GM12878 (cell line): ENCODE results near the gene COL23A1. TPM values are rescaled to one million over a fixed set of nuclear protein-coding genes. Genes with fewer than 3 reads are reported as not detected.

Source experiments
- ATAC-seq: fragments of 200-7000 bp; cut with Tn5 transposase; 3 replicates; pipeline ENCODE4 v1.9.1; 2020; ENCODE audit warnings: mild to moderate bottlenecking, moderate library complexity
- BruUV-seq: library from RNA; stranded (reverse); fragments of 400-500 nt; replicated peaks from 2 replicates; lab custom pipeline; 2021; lab: Mats Ljungman, UMichigan
- CTCF ChIA-PET: fragments of 300-600 bp; sonication (Branson Sonifier 250); formaldehyde crosslinking; extraction: SDS; loops from one replicate; lab custom pipeline; 2021; ENCODE audit warnings: inconsistent platforms; lab: Yijun Ruan, JAX
- POLR2A ChIA-PET: fragments of 350-600 bp; formaldehyde crosslinking; extraction: SDS; loops from one replicate; lab custom pipeline; 2021; ENCODE audit warnings: inconsistent platforms; lab: Charles Lee
- RAD21 ChIA-PET: fragments of 300-600 bp; sonication (Branson Sonifier 250); formaldehyde crosslinking; loops from one replicate; lab custom pipeline; 2023; ENCODE audit warnings: antibody characterized with exemption; ENCODE audit not compliant: unreplicated experiment; lab: Charles Lee
- SMC1A ChIA-PET: fragments of 300-600 bp; sonication (Branson Sonifier 250); formaldehyde crosslinking; loops from one replicate; lab custom pipeline; 2023; ENCODE audit not compliant: unreplicated experiment, uncharacterized antibody; lab: Charles Lee
- DNase-seq: peaks from one replicate; pipeline ENCODE4 v3.0.0-alpha.2; 2011; ENCODE audit warnings: low read depth, low spot score
- FAIRE-seq: peaks from 3 replicates; lab custom pipeline; 2011; peaks lifted over from hg19 to GRCh38; lab: Jason Lieb, UNC
- H2AFZ ChIP-seq: 2 replicates; pipeline ENCODE4 v1.6.0; 2011; ENCODE audit warnings: low read depth, low read length, control low read depth; ENCODE audit not compliant: control insufficient read depth
- H3K27ac ChIP-seq: 2 replicates; pipeline ENCODE4 v1.5.1; 2011; ENCODE audit warnings: control low read depth; ENCODE audit not compliant: control insufficient read depth, insufficient read depth
- H3K27me3 ChIP-seq, 2 experiments: replicated peaks in 1 of 2; 2 replicates each; pipeline versions ENCODE4 v1.6.0 to v1.6.1; 2011; ENCODE audit warnings: low read length in 1 of 2; ENCODE audit not compliant: control insufficient read depth in 2 of 2, insufficient read depth in 2 of 2
- H3K36me3 ChIP-seq, 2 experiments: 2 replicates each; pipeline ENCODE4 v1.5.1; 2011; ENCODE audit warnings: low read length in 1 of 2; ENCODE audit not compliant: control insufficient read depth in 2 of 2, insufficient read depth in 2 of 2
- H3K4me1 ChIP-seq: 2 replicates; pipeline ENCODE4 v1.6.1; 2011; ENCODE audit warnings: mild to moderate bottlenecking, low read length, moderate library complexity, mixed read lengths; ENCODE audit not compliant: control insufficient read depth, insufficient read depth
- H3K4me2 ChIP-seq: 2 replicates; pipeline ENCODE4 v1.6.0; 2011; ENCODE audit warnings: control low read depth; ENCODE audit not compliant: control insufficient read depth, insufficient read depth
- H3K4me3 ChIP-seq: fragments of 200-600 bp; sonication (generic); 2 replicates; pipeline ENCODE4 v1.5.1; 2016
- H3K79me2 ChIP-seq: 2 replicates; pipeline ENCODE4 v1.6.0; 2011; ENCODE audit warnings: low read length; ENCODE audit not compliant: control insufficient read depth, insufficient read depth
- H3K9ac ChIP-seq: 2 replicates; pipeline ENCODE4 v1.8.0; 2011; ENCODE audit warnings: low read length, control low read depth, mixed read lengths; ENCODE audit not compliant: control insufficient read depth, insufficient read depth
- H3K9me3 ChIP-seq: replicated peaks from 3 replicates; pipeline ENCODE4 v1.5.1; 2011; ENCODE audit warnings: mild to moderate bottlenecking, low read length; ENCODE audit not compliant: control insufficient read depth, insufficient read depth
- H4K20me1 ChIP-seq: 2 replicates; pipeline ENCODE4 v1.6.0; 2011; ENCODE audit not compliant: control insufficient read depth, insufficient read depth
- ETV6 ChIP-seq, 2 experiments: fragments of 450-650 bp in 1 of 2; IDR thresholded peaks in 1 of 2; conservative IDR thresholded peaks in 1 of 2; 2 replicates each; pipeline ENCODE4 v1.6.1; 2014; ENCODE audit warnings: antibody characterized with exemption in 1 of 2, borderline replicate concordance in 1 of 2, low read depth in 1 of 2, mild to moderate bottlenecking in 1 of 2, moderate library complexity in 1 of 2
- IKZF1 ChIP-seq: fragments of 450-650 bp; conservative IDR thresholded peaks from 2 replicates; pipeline ENCODE4 v1.6.1; 2017; ENCODE audit warnings: antibody characterized with exemption, mild to moderate bottlenecking
- JUNB ChIP-seq: IDR thresholded peaks from 2 replicates; pipeline ENCODE4 v1.6.1; 2016; ENCODE audit warnings: antibody characterized with exemption, mild to moderate bottlenecking
- MEF2A ChIP-seq: IDR thresholded peaks from 2 replicates; pipeline ENCODE4 v1.6.1; 2011; ENCODE audit warnings: low read depth, mild to moderate bottlenecking, low read length, moderate library complexity; ENCODE audit not compliant: insufficient read depth
- POLR2AphosphoS2 ChIP-seq: IDR thresholded peaks from 2 replicates; pipeline ENCODE4 v1.6.1; 2011; ENCODE audit warnings: low read depth, mild to moderate bottlenecking, low read length, improper control_type of control experiment, moderate library complexity
- RCOR1 ChIP-seq: conservative IDR thresholded peaks from 2 replicates; pipeline ENCODE4 v1.6.1; 2012; ENCODE audit warnings: low read depth, low read length, improper control_type of control experiment
- RELA ChIP-seq: fragments of 450-650 bp; IDR thresholded peaks from 2 replicates; pipeline ENCODE4 v1.8.0; 2014; ENCODE audit warnings: borderline replicate concordance; ENCODE audit not compliant: partially characterized antibody
- SMAD5 ChIP-seq: IDR thresholded peaks from 2 replicates; pipeline ENCODE4 v1.6.1; 2016; ENCODE audit warnings: antibody characterized with exemption, low read depth
- TCF12 ChIP-seq: IDR thresholded peaks from 2 replicates; pipeline ENCODE4 v1.6.1; 2011; ENCODE audit warnings: low read depth, mild to moderate bottlenecking, low read length
- ZZZ3 ChIP-seq: IDR thresholded peaks from 2 replicates; pipeline ENCODE4 v1.6.1; 2011; ENCODE audit warnings: low read depth; ENCODE audit not compliant: control insufficient read depth, insufficient read length
- WGBS: methylation state at CpG from one replicate; pipeline ENCODE4 v1.1.6; 2016; ENCODE audit warnings: low lambda C conversion rate; ENCODE audit not compliant: insufficient replicate concordance, insufficient coverage; ENCODE audit errors: missing lambda C conversion rate; 5-methylcytosine and 5-hydroxymethylcytosine counted together
- in situ Hi-C: fragments of 300-500 bp; cut with MboI; formaldehyde crosslinking; loops from 9 replicates; pipeline ENCODE4 v1.14.3; 2018; ENCODE audit warnings: mixed read lengths
- intact Hi-C: fragments of 100-400 bp; cut with micrococcal nuclease; formaldehyde crosslinking; loops from one replicate; pipeline ENCODE4 v1.14.2; 2022; ENCODE audit not compliant: unreplicated experiment
- polyA plus RNA-seq, 11 experiments: library from polyadenylated mRNA; depleted of rRNA in 4 of 11; unstranded in 6 of 11; stranded (reverse) in 5 of 11; fragments of >200 nt; fragmentation: Nextera tagmentation in 4 of 11; fragmentation: Illumina TruSeq in 1 of 11; extraction: Ambion mirVana in 4 of 11; extraction: Trizol in 1 of 11; gene quantifications; 1 replicate in 1 of 11; 2 replicates in 10 of 11; pipeline versions ENCODE4 v1.2.1 to v1.2.3, GENCODE V29; 2011 to 2016; ENCODE audit warnings: inconsistent platforms in 2 of 11, missing spikeins in 2 of 11, low read depth in 1 of 11
- total RNA-seq, 4 experiments: library from RNA; depleted of rRNA in 3 of 4; stranded (reverse); fragments of >200 nt in 3 of 4; fragmentation: Illumina TruSeq in 1 of 4; extraction: Trizol in 1 of 4; gene quantifications; 2 replicates each; pipeline versions ENCODE4 v1.2.1 to v1.2.3, GENCODE V29; 2013 to 2021
- TF ChIP-seq, protein P1 (sequence below): fragments of 150-350 bp; IDR thresholded peaks from 2 replicates; pipeline ENCODE4 v1.6.1; 2016; ENCODE audit warnings: low read depth, low read length
- TF ChIP-seq, protein P2 (sequence below): fragments of 450-650 bp; IDR thresholded peaks from 2 replicates; pipeline ENCODE4 v1.6.1; 2016; ENCODE audit warnings: mild to moderate bottlenecking
- TF ChIP-seq, protein P3 (sequence below): fragments of 450-650 bp; IDR thresholded peaks from 2 replicates; pipeline ENCODE4 v1.6.1; 2018; ENCODE audit warnings: mild to moderate bottlenecking, low read depth, moderate library complexity; ENCODE audit not compliant: partially characterized antibody

The COL23A1 gene
- total and polyA plus RNA-seq, 10 of the 15 experiments (the other 5 are each of a cell fraction or from before 2014, with no cell fraction given) = 0.03 to 0.83 (median 0.09) TPM; not detected in 5

DNA sequence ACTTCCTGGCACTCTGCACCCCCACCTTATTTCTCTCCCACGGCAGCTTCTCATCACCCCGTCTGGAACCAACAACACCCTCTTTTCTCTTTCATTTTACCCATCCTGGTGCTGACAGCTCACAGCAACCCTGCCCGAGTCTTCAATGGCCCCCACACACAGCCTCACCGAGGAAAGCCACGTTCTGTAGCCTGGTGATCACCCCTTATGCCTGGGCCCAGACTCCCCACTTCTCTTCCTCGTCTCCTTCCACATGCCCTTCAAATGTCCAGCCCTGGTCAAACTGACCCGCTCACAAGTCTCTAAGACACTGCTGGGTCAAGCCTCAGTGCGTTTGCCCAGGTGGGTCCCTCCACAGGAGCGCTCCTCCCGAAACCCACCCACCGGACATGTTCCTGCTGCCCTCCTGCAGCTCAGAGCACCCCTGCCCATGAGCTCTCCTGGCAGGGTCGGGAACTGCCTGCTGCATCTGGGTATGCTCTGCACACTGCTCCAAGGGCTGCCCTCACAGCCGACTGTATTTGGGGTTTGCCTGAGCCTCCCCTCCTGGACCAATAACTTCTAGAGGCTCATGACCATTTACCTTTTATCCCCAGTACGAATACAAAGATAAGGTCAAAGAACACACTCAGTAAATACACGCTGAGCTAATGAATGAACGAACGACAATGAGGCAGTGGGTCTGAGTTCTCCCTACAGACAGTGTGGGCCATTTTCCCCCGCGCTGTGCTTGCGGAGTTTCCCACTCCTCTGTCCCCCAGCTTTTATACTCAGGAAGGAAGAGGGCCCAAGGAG lies 202.9 kb downstream of the COL23A1 start (continued):
- TF ChIP-seq IKZF1 (no peak), SMAD5 (no peak)
- TF ChIP-seq, protein P1, sequence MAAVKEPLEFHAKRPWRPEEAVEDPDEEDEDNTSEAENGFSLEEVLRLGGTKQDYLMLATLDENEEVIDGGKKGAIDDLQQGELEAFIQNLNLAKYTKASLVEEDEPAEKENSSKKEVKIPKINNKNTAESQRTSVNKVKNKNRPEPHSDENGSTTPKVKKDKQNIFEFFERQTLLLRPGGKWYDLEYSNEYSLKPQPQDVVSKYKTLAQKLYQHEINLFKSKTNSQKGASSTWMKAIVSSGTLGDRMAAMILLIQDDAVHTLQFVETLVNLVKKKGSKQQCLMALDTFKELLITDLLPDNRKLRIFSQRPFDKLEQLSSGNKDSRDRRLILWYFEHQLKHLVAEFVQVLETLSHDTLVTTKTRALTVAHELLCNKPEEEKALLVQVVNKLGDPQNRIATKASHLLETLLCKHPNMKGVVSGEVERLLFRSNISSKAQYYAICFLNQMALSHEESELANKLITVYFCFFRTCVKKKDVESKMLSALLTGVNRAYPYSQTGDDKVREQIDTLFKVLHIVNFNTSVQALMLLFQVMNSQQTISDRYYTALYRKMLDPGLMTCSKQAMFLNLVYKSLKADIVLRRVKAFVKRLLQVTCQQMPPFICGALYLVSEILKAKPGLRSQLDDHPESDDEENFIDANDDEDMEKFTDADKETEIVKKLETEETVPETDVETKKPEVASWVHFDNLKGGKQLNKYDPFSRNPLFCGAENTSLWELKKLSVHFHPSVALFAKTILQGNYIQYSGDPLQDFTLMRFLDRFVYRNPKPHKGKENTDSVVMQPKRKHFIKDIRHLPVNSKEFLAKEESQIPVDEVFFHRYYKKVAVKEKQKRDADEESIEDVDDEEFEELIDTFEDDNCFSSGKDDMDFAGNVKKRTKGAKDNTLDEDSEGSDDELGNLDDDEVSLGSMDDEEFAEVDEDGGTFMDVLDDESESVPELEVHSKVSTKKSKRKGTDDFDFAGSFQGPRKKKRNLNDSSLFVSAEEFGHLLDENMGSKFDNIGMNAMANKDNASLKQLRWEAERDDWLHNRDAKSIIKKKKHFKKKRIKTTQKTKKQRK = no peak

DNA sequence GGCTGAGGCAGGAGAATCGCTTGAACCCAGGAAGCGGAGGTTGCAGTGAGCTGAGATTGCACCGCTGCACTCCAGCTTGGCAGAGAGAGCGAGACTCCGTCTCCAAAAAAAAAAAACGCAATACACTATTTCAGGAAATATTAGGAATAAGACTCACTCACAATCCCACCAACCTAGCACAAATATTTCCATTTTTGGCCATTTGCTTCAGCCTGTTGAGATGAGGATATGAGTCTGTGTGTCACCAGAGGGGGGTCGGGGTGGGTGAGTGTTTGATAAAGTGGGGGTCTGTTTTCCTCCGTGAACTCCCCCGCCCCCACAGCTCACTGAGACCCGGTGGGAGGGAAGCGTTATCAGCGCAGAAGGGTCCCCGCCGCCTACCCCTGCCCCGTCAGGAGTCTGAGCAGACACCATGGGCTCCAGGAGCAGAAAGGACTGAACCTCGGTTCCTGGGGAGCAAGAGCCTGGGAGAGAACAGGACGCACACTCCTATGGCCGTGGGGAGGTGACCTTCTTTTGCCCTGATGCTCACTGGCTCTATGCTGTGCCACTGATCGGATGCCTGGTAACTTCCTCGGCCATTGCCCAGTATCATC lies 203.8 kb downstream of the COL23A1 start:
- Histone ChIP-seq H3K4me2 (no peak overlapping the region), H3K4me1 (no peaks in the 10 kb centered on the region), H4K20me1 (no peaks in the 10 kb centered on the region), H3K27ac (no peak overlapping the region), H3K9me3 (no peaks in the 10 kb centered on the region), H2AFZ (no peak overlapping the region), H3K9ac (no peak overlapping the region), H3K79me2 (no peaks in the 10 kb centered on the region), H3K27me3 (no peaks in the 10 kb centered on the region; a peak in 2 of 4 replicates), H3K36me3 (no peaks in the 10 kb centered on the region), H3K4me3 (no peak overlapping the region)
- whole genome bisulfite sequencing = 49% methylated on average over 20 of the region's 20 CpGs
- DNase-seq (no peak), FAIRE-seq (no peak), ATAC-seq (no peak)
- RAD21 ChIA-PET = no interaction called here
- SMC1A ChIA-PET = no interaction called here
- no TSS peak for BruUV-seq
- CTCF ChIA-PET = no interaction called here
- intact Hi-C loops = no loop called here
- in situ Hi-C loops = no loop called here
- POLR2A ChIA-PET = no interaction called here
- no peak for TF ChIP-seq JUNB
- TF ChIP-seq ZZZ3 = no peak
- TF ChIP-seq, protein P2, sequence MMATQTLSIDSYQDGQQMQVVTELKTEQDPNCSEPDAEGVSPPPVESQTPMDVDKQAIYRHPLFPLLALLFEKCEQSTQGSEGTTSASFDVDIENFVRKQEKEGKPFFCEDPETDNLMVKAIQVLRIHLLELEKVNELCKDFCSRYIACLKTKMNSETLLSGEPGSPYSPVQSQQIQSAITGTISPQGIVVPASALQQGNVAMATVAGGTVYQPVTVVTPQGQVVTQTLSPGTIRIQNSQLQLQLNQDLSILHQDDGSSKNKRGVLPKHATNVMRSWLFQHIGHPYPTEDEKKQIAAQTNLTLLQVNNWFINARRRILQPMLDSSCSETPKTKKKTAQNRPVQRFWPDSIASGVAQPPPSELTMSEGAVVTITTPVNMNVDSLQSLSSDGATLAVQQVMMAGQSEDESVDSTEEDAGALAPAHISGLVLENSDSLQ = no peak
- no peak for TF ChIP-seq POLR2AphosphoS2
- TF ChIP-seq, protein P3, sequence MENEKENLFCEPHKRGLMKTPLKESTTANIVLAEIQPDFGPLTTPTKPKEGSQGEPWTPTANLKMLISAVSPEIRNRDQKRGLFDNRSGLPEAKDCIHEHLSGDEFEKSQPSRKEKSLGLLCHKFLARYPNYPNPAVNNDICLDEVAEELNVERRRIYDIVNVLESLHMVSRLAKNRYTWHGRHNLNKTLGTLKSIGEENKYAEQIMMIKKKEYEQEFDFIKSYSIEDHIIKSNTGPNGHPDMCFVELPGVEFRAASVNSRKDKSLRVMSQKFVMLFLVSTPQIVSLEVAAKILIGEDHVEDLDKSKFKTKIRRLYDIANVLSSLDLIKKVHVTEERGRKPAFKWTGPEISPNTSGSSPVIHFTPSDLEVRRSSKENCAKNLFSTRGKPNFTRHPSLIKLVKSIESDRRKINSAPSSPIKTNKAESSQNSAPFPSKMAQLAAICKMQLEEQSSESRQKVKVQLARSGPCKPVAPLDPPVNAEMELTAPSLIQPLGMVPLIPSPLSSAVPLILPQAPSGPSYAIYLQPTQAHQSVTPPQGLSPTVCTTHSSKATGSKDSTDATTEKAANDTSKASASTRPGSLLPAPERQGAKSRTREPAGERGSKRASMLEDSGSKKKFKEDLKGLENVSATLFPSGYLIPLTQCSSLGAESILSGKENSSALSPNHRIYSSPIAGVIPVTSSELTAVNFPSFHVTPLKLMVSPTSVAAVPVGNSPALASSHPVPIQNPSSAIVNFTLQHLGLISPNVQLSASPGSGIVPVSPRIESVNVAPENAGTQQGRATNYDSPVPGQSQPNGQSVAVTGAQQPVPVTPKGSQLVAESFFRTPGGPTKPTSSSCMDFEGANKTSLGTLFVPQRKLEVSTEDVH = no peak
- TF ChIP-seq ETV6 (conservative IDR thresholded peaks at IDR 0.05 in 1 of 2, IDR thresholded peaks at IDR 0.05 in 1 of 2; ENCODE audit: borderline replicate concordance in 1 of 2, low read depth in 1 of 2) = no peak
- no peak for TF ChIP-seq RELA
- no peak for TF ChIP-seq RCOR1
- no peak for TF ChIP-seq MEF2A
- TF ChIP-seq TCF12 = no peak
